ENCODE data around the gene NSMCE3.
"Not testable (repeated sequence)": the region's sequence is repeated elsewhere in the genome, so short reads cannot be mapped to it uniquely, and the experiment has no call there.

The NSMCE3 gene

GRCh38 chr15:29268706-29269484, 727 bp downstream of the NSMCE3 start:
- no peak for FAIRE-seq

- no peak for FAIRE-seq
Measured at GRCh38 chr15:29266052-29266582, 3.5 kb downstream of the NSMCE3 start.

GRCh38 chr15:29263289-29263688, 6.3 kb downstream of the NSMCE3 start:
- no peak for FAIRE-seq

GRCh38 chr15:29262738-29263137, 6.9 kb downstream of the NSMCE3 start:
- no peak for FAIRE-seq

GRCh38 chr15:29260896-29261295, 8.7 kb downstream of the NSMCE3 start:
- FAIRE-seq: no peak

GRCh38 chr15:29259233-29259632, 10.4 kb downstream of the NSMCE3 start:
- no peak for FAIRE-seq

- FAIRE-seq: no peak
Measured at GRCh38 chr15:29252234-29252633, 17.4 kb downstream of the NSMCE3 start.

GRCh38 chr15:29244544-29244943, 25.1 kb downstream of the NSMCE3 start:
- no peak for FAIRE-seq

- no peak for FAIRE-seq
Measured at GRCh38 chr15:29244123-29244522, 25.5 kb downstream of the NSMCE3 start.

- no peak for FAIRE-seq
Measured at GRCh38 chr15:29242456-29243242, 27.0 kb downstream of the NSMCE3 start.

GRCh38 chr15:29241207-29241606, 28.4 kb downstream of the NSMCE3 start:
- no peak for FAIRE-seq

- FAIRE-seq: no peak
Measured at GRCh38 chr15:29239395-29239794, 30.2 kb downstream of the NSMCE3 start.

GRCh38 chr15:29233566-29233965, 36.1 kb downstream of the NSMCE3 start:
- no peak for FAIRE-seq

GRCh38 chr15:29226436-29227208, 43.0 kb downstream of the NSMCE3 start:
- no peak for FAIRE-seq

GRCh38 chr15:29225534-29226234, 43.9 kb downstream of the NSMCE3 start:
- FAIRE-seq: no peak

GRCh38 chr15:29224987-29225363, 44.6 kb downstream of the NSMCE3 start:
- FAIRE-seq: not testable (repeated sequence)

- not testable (repeated sequence) for FAIRE-seq
Measured at GRCh38 chr15:29224235-29224986, 45.2 kb downstream of the NSMCE3 start.

GRCh38 chr15:29223640-29224039, 46.0 kb downstream of the NSMCE3 start:
- no peak for FAIRE-seq

GRCh38 chr15:29222129-29222853, 47.3 kb downstream of the NSMCE3 start:
- no peak for FAIRE-seq

- no peak for FAIRE-seq
Measured at GRCh38 chr15:29220852-29221251, 48.8 kb downstream of the NSMCE3 start.

- no peak for FAIRE-seq
Measured at GRCh38 chr15:29216955-29217354, 52.7 kb downstream of the NSMCE3 start.
